ENCODE measurements around the gene NPR1.

NPR1 gene

GRCh38 chr1:153730468-153730988 lies 52.0 kb downstream of the NPR1 start:
- peaks cover 14% of the 10 kb centered on the region for H3K4me1 ChIP-seq (ENCODE audit: control insufficient read depth, insufficient read depth, low read length)
- no peak overlapping the region for H3K4me3 ChIP-seq (ENCODE audit: low read depth, low read length)
- H3K27ac ChIP-seq (ENCODE audit: low read depth, low read length): no peak overlapping the region
- peaks cover 18% of the 10 kb centered on the region for H3K36me3 ChIP-seq (ENCODE audit: control insufficient read depth, insufficient read depth, low read length)
- no peaks in the 10 kb centered on the region for H3K9me3 ChIP-seq (ENCODE audit: control insufficient read depth, insufficient read depth, low read depth, low read length)
- H3K9ac ChIP-seq (ENCODE audit: low read length): no peak overlapping the region
- H3K27me3 ChIP-seq (ENCODE audit: control insufficient read depth, insufficient read depth, low read length): no peaks in the 10 kb centered on the region

GRCh38 chr1:153733970-153734369 lies 55.5 kb downstream of the NPR1 start:
- H3K27ac ChIP-seq (ENCODE audit: low read depth, low read length): no peak overlapping the region
- H3K9ac ChIP-seq (ENCODE audit: low read length): no peak overlapping the region
- peaks cover 12% of the 10 kb centered on the region for H3K4me1 ChIP-seq (ENCODE audit: control insufficient read depth, insufficient read depth, low read length)
- no peak overlapping the region for H3K4me3 ChIP-seq (ENCODE audit: low read depth, low read length)
- no peaks in the 10 kb centered on the region for H3K9me3 ChIP-seq (ENCODE audit: control insufficient read depth, insufficient read depth, low read depth, low read length)
- no peaks in the 10 kb centered on the region for H3K27me3 ChIP-seq (ENCODE audit: control insufficient read depth, insufficient read depth, low read length)
- H3K36me3 ChIP-seq (ENCODE audit: control insufficient read depth, insufficient read depth, low read length): peaks cover 21% of the 10 kb centered on the region

GRCh38 chr1:153734396-153735089 lies 56.1 kb downstream of the NPR1 start:
- H3K27me3 ChIP-seq (ENCODE audit: control insufficient read depth, insufficient read depth, low read length): no peaks in the 10 kb centered on the region
- H3K36me3 ChIP-seq (ENCODE audit: control insufficient read depth, insufficient read depth, low read length): peaks cover 21% of the 10 kb centered on the region
- H3K9me3 ChIP-seq (ENCODE audit: control insufficient read depth, insufficient read depth, low read depth, low read length): no peaks in the 10 kb centered on the region
- H3K9ac ChIP-seq (ENCODE audit: low read length): no peak overlapping the region
- H3K4me1 ChIP-seq (ENCODE audit: control insufficient read depth, insufficient read depth, low read length): peaks cover 8% of the 10 kb centered on the region
- H3K27ac ChIP-seq (ENCODE audit: low read depth, low read length): no peak overlapping the region
- H3K4me3 ChIP-seq (ENCODE audit: low read depth, low read length): no peak overlapping the region

- Histone ChIP-seq H3K4me3 (ENCODE audit: low read depth, low read length) (no peak overlapping the region), H3K27ac (ENCODE audit: low read depth, low read length) (no peak overlapping the region), H3K27me3 (ENCODE audit: control insufficient read depth, insufficient read depth, low read length) (no peaks in the 10 kb centered on the region), H3K4me1 (ENCODE audit: control insufficient read depth, insufficient read depth, low read length) (peaks cover 4% of the 10 kb centered on the region), H3K9ac (ENCODE audit: low read length) (no peak overlapping the region), H3K9me3 (ENCODE audit: control insufficient read depth, insufficient read depth, low read depth, low read length) (no peaks in the 10 kb centered on the region), H3K36me3 (ENCODE audit: control insufficient read depth, insufficient read depth, low read length) (peaks cover 21% of the 10 kb centered on the region)
Measured at GRCh38 chr1:153735090-153735420, 56.6 kb downstream of the NPR1 start.

- no peak overlapping the region for H3K9ac ChIP-seq (ENCODE audit: low read length)
- no peaks in the 10 kb centered on the region for H3K27me3 ChIP-seq (ENCODE audit: control insufficient read depth, insufficient read depth, low read length)
- H3K27ac ChIP-seq (ENCODE audit: low read depth, low read length): no peak overlapping the region
- H3K4me1 ChIP-seq (ENCODE audit: control insufficient read depth, insufficient read depth, low read length): peaks cover 46% of the 10 kb centered on the region
- H3K9me3 ChIP-seq (ENCODE audit: control insufficient read depth, insufficient read depth, low read depth, low read length): no peaks in the 10 kb centered on the region
- H3K36me3 ChIP-seq (ENCODE audit: control insufficient read depth, insufficient read depth, low read length): peaks cover 54% of the 10 kb centered on the region
- no peak overlapping the region for H3K4me3 ChIP-seq (ENCODE audit: low read depth, low read length)
Measured at GRCh38 chr1:153741986-153742385, 63.5 kb downstream of the NPR1 start.

- Histone ChIP-seq H3K4me1 (ENCODE audit: control insufficient read depth, insufficient read depth, low read length) (peaks cover 52% of the 10 kb centered on the region), H3K27me3 (ENCODE audit: control insufficient read depth, insufficient read depth, low read length) (no peaks in the 10 kb centered on the region), H3K9ac (ENCODE audit: low read length) (no peak overlapping the region), H3K9me3 (ENCODE audit: control insufficient read depth, insufficient read depth, low read depth, low read length) (no peaks in the 10 kb centered on the region), H3K36me3 (ENCODE audit: control insufficient read depth, insufficient read depth, low read length) (peaks cover 57% of the 10 kb centered on the region), H3K4me3 (ENCODE audit: low read depth, low read length) (no peak overlapping the region), H3K27ac (ENCODE audit: low read depth, low read length) (no peak overlapping the region)
Measured at GRCh38 chr1:153742411-153743142, 64.1 kb downstream of the NPR1 start.

All from HUES6 (cell line).